Smooth muscle cell (in vitro differentiated cells): ENCODE data around the gene POU2F1. TPM values are rescaled to one million over a fixed set of nuclear protein-coding genes. Genes with fewer than 3 reads are reported as not detected.

Source experiments
- DNase-seq: peaks from one replicate; lab custom pipeline; 2025; ENCODE audit not compliant: unreplicated experiment; lab: John Stamatoyannopoulos, UW
- H2AFZ ChIP-seq: fragments of 200-600 bp; sonication (generic); 2 replicates; pipeline ENCODE4 v1.6.0; 2016; ENCODE audit warnings: antibody characterized with exemption, low read depth, mild to moderate bottlenecking
- H3F3A ChIP-seq: fragments of 200-600 bp; sonication (generic); 2 replicates; pipeline ENCODE4 v1.6.0; 2017; ENCODE audit warnings: antibody characterized with exemption, low read depth
- H3K27ac ChIP-seq: fragments of 200-600 bp; sonication (generic); 2 replicates; pipeline ENCODE4 v1.5.1; 2016; ENCODE audit warnings: low read depth, mild to moderate bottlenecking
- H3K27me3 ChIP-seq: fragments of 200-600 bp; sonication (generic); 2 replicates; pipeline ENCODE4 v1.6.1; 2016; ENCODE audit warnings: low read depth, mild to moderate bottlenecking
- H3K36me3 ChIP-seq: fragments of 200-600 bp; sonication (generic); 2 replicates; pipeline ENCODE4 v1.5.1; 2016; ENCODE audit warnings: low read depth
- H3K4me1 ChIP-seq: fragments of 200-600 bp; sonication (generic); 2 replicates; pipeline ENCODE4 v1.5.1; 2016; ENCODE audit warnings: low read depth
- H3K4me2 ChIP-seq: fragments of 200-600 bp; sonication (generic); 2 replicates; pipeline ENCODE4 v1.6.0; 2016; ENCODE audit warnings: mild to moderate bottlenecking
- H3K4me3 ChIP-seq: fragments of 200-600 bp; sonication (generic); 2 replicates; pipeline ENCODE4 v1.5.1; 2016; ENCODE audit warnings: mild to moderate bottlenecking
- H3K79me2 ChIP-seq: fragments of 200-600 bp; sonication (generic); 2 replicates; pipeline ENCODE4 v1.6.0; 2016; ENCODE audit warnings: low read depth, mild to moderate bottlenecking
- H3K9ac ChIP-seq: fragments of 200-600 bp; sonication (generic); 2 replicates; pipeline ENCODE4 v1.6.0; 2016; ENCODE audit warnings: low read depth
- H3K9me3 ChIP-seq: fragments of 200-600 bp; sonication (generic); replicated peaks from 2 replicates; pipeline ENCODE4 v1.5.1; 2016; ENCODE audit warnings: low read depth
- H4K20me1 ChIP-seq: fragments of 200-600 bp; sonication (generic); 2 replicates; pipeline ENCODE4 v1.6.0; 2016; ENCODE audit warnings: low read depth
- CTCF ChIP-seq: fragments of 200-600 bp; sonication (generic); IDR thresholded peaks from 2 replicates; pipeline ENCODE4 v1.5.1; 2017; ENCODE audit warnings: borderline replicate concordance, mild to moderate bottlenecking, antibody characterized with exemption; ENCODE audit not compliant: insufficient read depth, poor library complexity, severe bottlenecking
- WGBS: methylation state at CpG from one replicate; pipeline ENCODE4 v1.1.7; 2016; ENCODE audit warnings: low lambda C conversion rate; 5-methylcytosine and 5-hydroxymethylcytosine counted together
- polyA plus RNA-seq: library from polyadenylated mRNA; unstranded; fragments of >200 nt; fragmentation: Nextera tagmentation; extraction: Ambion mirVana; gene quantifications from 2 replicates; pipeline ENCODE4 v1.2.1, GENCODE V29; 2016
- total RNA-seq: library from RNA; depleted of rRNA; stranded (reverse); fragments of >200 nt; gene quantifications from 2 replicates; pipeline ENCODE4 v1.2.3, GENCODE V29; 2014

POU2F1 gene
- total and polyA plus RNA-seq, 2 experiments from 2014 or later = 5.3 to 15.6 TPM

- Histone ChIP-seq H3K4me2 (no peak overlapping the region), H3F3A (no peaks in the 10 kb centered on the region), H3K4me3 (no peak overlapping the region), H3K79me2 (peaks cover 23% of the 10 kb centered on the region), H3K36me3 (no peaks in the 10 kb centered on the region), H3K27me3 (no peaks in the 10 kb centered on the region), H3K4me1 (peaks cover 3% of the 10 kb centered on the region), H3K27ac (no peak overlapping the region), H2AFZ (no peak overlapping the region), H3K9me3 (no peaks in the 10 kb centered on the region), H4K20me1 (peaks cover 48% of the 10 kb centered on the region), H3K9ac (no peak overlapping the region)
- WGBS = 80% methylated on average over 3 of the region's 3 CpGs
- no peak for DNase-seq
- TF ChIP-seq CTCF = no peak
Observed at GRCh38 chr1:167291539-167292185, 71.0 kb downstream of the POU2F1 start.

GRCh38 chr1:167292216-167292615 is 71.5 kb downstream of the POU2F1 start:
- H3K4me1 ChIP-seq = peaks cover 9% of the 10 kb centered on the region
- H3K4me2 ChIP-seq = no peak overlapping the region
- no peak for DNase-seq
- no peak for TF ChIP-seq CTCF
- H3K27ac ChIP-seq = no peak overlapping the region
- no peaks in the 10 kb centered on the region for H3K27me3 ChIP-seq
- H4K20me1 ChIP-seq = peaks cover 48% of the 10 kb centered on the region
- no peak overlapping the region for H2AFZ ChIP-seq
- no peaks in the 10 kb centered on the region for H3F3A ChIP-seq
- H3K36me3 ChIP-seq = no peaks in the 10 kb centered on the region
- no peaks in the 10 kb centered on the region for H3K9me3 ChIP-seq
- peaks cover 18% of the 10 kb centered on the region for H3K79me2 ChIP-seq
- H3K4me3 ChIP-seq = no peak overlapping the region
- H3K9ac ChIP-seq = no peak overlapping the region

GRCh38 chr1:167293057-167293456 is 72.4 kb downstream of the POU2F1 start:
- H3K27me3 ChIP-seq = no peaks in the 10 kb centered on the region
- no peaks in the 10 kb centered on the region for H3K9me3 ChIP-seq
- no peak overlapping the region for H3K4me3 ChIP-seq
- H3K4me1 ChIP-seq = peaks cover 13% of the 10 kb centered on the region
- no peak overlapping the region for H3K27ac ChIP-seq
- no peak for TF ChIP-seq CTCF
- no peak overlapping the region for H3K9ac ChIP-seq
- H4K20me1 ChIP-seq = peaks cover 46% of the 10 kb centered on the region
- no peaks in the 10 kb centered on the region for H3K36me3 ChIP-seq
- 94% methylated on average over 4 of the region's 4 CpGs for WGBS
- H2AFZ ChIP-seq = no peak overlapping the region
- DNase-seq = no peak
- peaks cover 10% of the 10 kb centered on the region for H3K79me2 ChIP-seq
- H3F3A ChIP-seq = no peaks in the 10 kb centered on the region
- H3K4me2 ChIP-seq = no peak overlapping the region

DNA sequence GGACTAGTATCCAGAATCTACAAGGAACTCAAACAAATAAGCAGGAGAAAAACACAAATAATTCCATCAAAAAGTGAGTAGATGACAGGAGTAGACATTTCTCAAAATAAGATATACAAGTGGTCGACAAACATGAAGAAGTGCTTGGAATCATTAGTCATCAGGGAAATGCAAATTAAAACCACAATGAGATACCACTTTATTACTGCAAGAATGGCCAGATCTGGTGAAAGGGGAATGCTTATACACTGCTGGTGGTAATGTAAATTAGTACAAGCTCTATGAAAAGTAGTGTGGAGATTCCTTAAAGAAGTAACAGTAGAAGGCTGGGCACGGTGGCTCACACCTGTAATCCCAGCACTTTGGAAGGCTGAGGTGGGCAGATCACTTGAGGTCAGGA is 73.8 kb downstream of the POU2F1 start:
- peaks cover 21% of the 10 kb centered on the region for H3K79me2 ChIP-seq

More for the DNA sequence above, 73.8 kb downstream of the POU2F1 start:
- Histone ChIP-seq H3K27me3 (no peaks in the 10 kb centered on the region), H3K9me3 (no peaks in the 10 kb centered on the region), H3K4me3 (no peak overlapping the region), H3F3A (no peaks in the 10 kb centered on the region), H3K9ac (no peak overlapping the region), H3K4me2 (no peak overlapping the region), H3K36me3 (no peaks in the 10 kb centered on the region), H3K27ac (no peak overlapping the region), H4K20me1 (peaks cover 45% of the 10 kb centered on the region), H2AFZ (no peak overlapping the region), H3K4me1 (peaks cover 13% of the 10 kb centered on the region)
- no peak for TF ChIP-seq CTCF
- 69% methylated on average over 2 of the region's 2 CpGs for WGBS
- DNase-seq = no peak
